ENCODE data around the gene SEPTIN8. TPM values are rescaled to one million over a fixed set of nuclear protein-coding genes. Genes with fewer than 3 reads are reported as not detected.
A peak's percentile ranks its signal among the peaks of the same experiment; 100 is the strongest.

SEPTIN8 gene
- total and polyA plus RNA-seq, 11 donors = 11.0 to 47.6 (median 33.6) TPM

- Histone ChIP-seq H3K36me3 (peaks cover 0 to 12% (median 3%) of the 10 kb centered on the region in 9 donors), H3K4me3 (peak overlapping the region in 10 of 12 donors; percentile 16 to 47 (median 32)), H3K27ac (peak overlapping the region in 1 of 12 donors; percentile 23), H3K27me3 (peaks cover 0 to 51% (median 0%) of the 10 kb centered on the region in 9 donors), H3K9me3 (no peaks in the 10 kb centered on the region), H3K4me1 (peaks cover 0 to 25% (median 10%) of the 10 kb centered on the region in 12 donors)
- DNase-seq (peak in 1 of 5 donors; percentile 47), ATAC-seq (peak in 3 of 4 donors; percentile 8 to 35 (median 30))
- TF ChIP-seq CTCF (IDR thresholded peaks at IDR 0.05) = peak in 2 of 12 donors; percentile 2 to 19
- TF ChIP-seq POLR2A (IDR thresholded peaks at IDR 0.05) = no peak
- intact Hi-C loops (cut with DNase I) = loop anchor here in 9 of 10 donors (5.0 to 10.0 kb wide), 8 partner anchors 66 to 441 kb away; no protein-coding TSS in a partner anchor
- 31 to 62% (median 49%) methylated on average over 32 to 68 of the region's 68 CpGs for WGBS, 4 donors
These were observed 45.8 kb upstream of the SEPTIN8 start for GRCh38 chr5:132822650-132823480.

GRCh38 chr5:132821791-132822190, 44.8 kb upstream of the SEPTIN8 start:
- DNase-seq = peak in 1 of 5 donors; percentile 30
- WGBS, 4 donors = 71 to 100% (median 87%) methylated on average over 1 of the region's 1 CpG
- Histone ChIP-seq H3K27me3 (peaks cover 0 to 46% (median 0%) of the 10 kb centered on the region in 9 donors), H3K36me3 (peaks cover 0 to 12% (median 3%) of the 10 kb centered on the region in 9 donors), H3K4me3 (no peak overlapping the region), H3K4me1 (peaks cover 0 to 25% (median 9%) of the 10 kb centered on the region in 12 donors), H3K9me3 (no peaks in the 10 kb centered on the region), H3K27ac (no peak overlapping the region)
- ATAC-seq = peak in 1 of 4 donors; percentile 7
- intact Hi-C loops (cut with DNase I) = loop anchor here (2.0 to 10.0 kb wide), 11 partner anchors 64 to 439 kb away; no protein-coding TSS in a partner anchor
- TF ChIP-seq CTCF (IDR thresholded peaks at IDR 0.05) = no peak
- no peak for TF ChIP-seq POLR2A (IDR thresholded peaks at IDR 0.05)

GRCh38 chr5:132821350-132821749, 44.3 kb upstream of the SEPTIN8 start:
- 77 to 94% (median 88%) methylated on average over 3 of the region's 3 CpGs for WGBS, 4 donors
- ATAC-seq = no peak

More at GRCh38 chr5:132821350-132821749, 44.3 kb upstream of the SEPTIN8 start:
- H3K4me1 ChIP-seq = peaks cover 0 to 23% (median 7%) of the 10 kb centered on the region in 12 donors
- no peak for DNase-seq
- H3K4me3 ChIP-seq = no peak overlapping the region
- TF ChIP-seq POLR2A (IDR thresholded peaks at IDR 0.05) = no peak
- TF ChIP-seq CTCF (IDR thresholded peaks at IDR 0.05) = no peak
- H3K27me3 ChIP-seq = peaks cover 0 to 43% (median 0%) of the 10 kb centered on the region in 9 donors
- no peak overlapping the region for H3K27ac ChIP-seq
- intact Hi-C loops (cut with DNase I) = loop anchor here (2.0 to 10.0 kb wide), 11 partner anchors 64 to 439 kb away; no protein-coding TSS in a partner anchor
- no peaks in the 10 kb centered on the region for H3K9me3 ChIP-seq
- H3K36me3 ChIP-seq = peaks cover 0 to 12% (median 3%) of the 10 kb centered on the region in 9 donors
